ENCODE data around the gene GALNS.

Gene GALNS

GRCh38 chr16:88837806-88838205 lies 18.9 kb downstream of the GALNS start:
- in situ Hi-C loops (cut with HindIII; ENCODE audit: low sequenced_read_pairs): no loop called here
- DNase-seq (ENCODE audit: low read depth, low spot score): no peak
- no peak for TF ChIP-seq CTCF (IDR thresholded peaks at IDR 0.05; ENCODE audit: low read depth, low read length)

GRCh38 chr16:88836791-88837190 lies 20.0 kb downstream of the GALNS start:
- in situ Hi-C loops (cut with HindIII; ENCODE audit: low sequenced_read_pairs): no loop called here
- TF ChIP-seq CTCF (IDR thresholded peaks at IDR 0.05; ENCODE audit: low read depth, low read length): no peak

More at GRCh38 chr16:88837806-88838205, 18.9 kb downstream of the GALNS start:
- H3K4me3 ChIP-seq (ENCODE audit: low read depth, low read length): no peak overlapping the region

GRCh38 chr16:88835818-88836217 lies 20.9 kb downstream of the GALNS start:
- H3K4me3 ChIP-seq (ENCODE audit: low read depth, low read length): no peak overlapping the region
- no peak for TF ChIP-seq CTCF (IDR thresholded peaks at IDR 0.05; ENCODE audit: low read depth, low read length)
- in situ Hi-C loops (cut with HindIII; ENCODE audit: low sequenced_read_pairs): no loop called here
- DNase-seq (ENCODE audit: low read depth, low spot score): no peak

More at GRCh38 chr16:88836791-88837190, 20.0 kb downstream of the GALNS start:
- no peak for DNase-seq (ENCODE audit: low read depth, low spot score)
- no peak overlapping the region for H3K4me3 ChIP-seq (ENCODE audit: low read depth, low read length)

GRCh38 chr16:88835383-88835782 lies 21.4 kb downstream of the GALNS start:
- no peak for DNase-seq (ENCODE audit: low read depth, low spot score)
- no peak for TF ChIP-seq CTCF (IDR thresholded peaks at IDR 0.05; ENCODE audit: low read depth, low read length)
- in situ Hi-C loops (cut with HindIII; ENCODE audit: low sequenced_read_pairs): no loop called here
- no peak overlapping the region for H3K4me3 ChIP-seq (ENCODE audit: low read depth, low read length)

- H3K4me3 ChIP-seq (ENCODE audit: low read depth, low read length): no peak overlapping the region
- no peak for DNase-seq (ENCODE audit: low read depth, low spot score)
- in situ Hi-C loops (cut with HindIII; ENCODE audit: low sequenced_read_pairs): no loop called here
- TF ChIP-seq CTCF (IDR thresholded peaks at IDR 0.05; ENCODE audit: low read depth, low read length): no peak
Observed at GRCh38 chr16:88834670-88835069, 22.1 kb downstream of the GALNS start.

- DNase-seq (ENCODE audit: low read depth, low spot score): no peak
- no peak for TF ChIP-seq CTCF (IDR thresholded peaks at IDR 0.05; ENCODE audit: low read depth, low read length)
- in situ Hi-C loops (cut with HindIII; ENCODE audit: low sequenced_read_pairs): no loop called here
- H3K4me3 ChIP-seq (ENCODE audit: low read depth, low read length): no peak overlapping the region
Observed at GRCh38 chr16:88833086-88833485, 23.7 kb downstream of the GALNS start.

- no peak for TF ChIP-seq CTCF (IDR thresholded peaks at IDR 0.05; ENCODE audit: low read depth, low read length)
- no peak overlapping the region for H3K4me3 ChIP-seq (ENCODE audit: low read depth, low read length)
- in situ Hi-C loops (cut with HindIII; ENCODE audit: low sequenced_read_pairs): no loop called here
- DNase-seq (ENCODE audit: low read depth, low spot score): no peak
Observed at GRCh38 chr16:88831838-88832237, 24.9 kb downstream of the GALNS start.

All from astrocyte of the spinal cord (primary cell).